ENCODE data around the gene GDA.

Gene GDA

DNA sequence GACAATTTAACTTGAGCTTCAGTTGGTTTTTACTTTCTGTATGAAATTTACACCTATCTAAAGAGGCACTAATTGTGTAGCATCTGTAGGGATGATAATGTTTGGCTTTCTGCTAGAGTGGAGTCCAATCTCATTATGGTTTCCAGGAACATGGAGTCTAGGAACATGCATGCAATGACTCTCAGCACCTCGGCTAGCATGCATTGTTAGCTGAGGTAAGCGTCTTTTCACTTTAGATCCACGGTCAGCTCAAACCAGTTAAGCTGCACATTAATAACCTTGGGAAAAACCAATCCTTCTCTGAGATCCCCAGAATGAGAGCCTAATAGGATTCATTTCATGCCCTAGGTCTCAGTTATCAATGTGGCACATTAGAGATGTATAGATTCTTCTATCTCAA is 7.8 kb upstream of the GDA start:
- TF ChIP-seq EGR1 (IDR thresholded peaks at IDR 0.05) (no peak), TEAD4 (IDR thresholded peaks at IDR 0.05) (no peak)
- TF ChIP-seq, protein P1, sequence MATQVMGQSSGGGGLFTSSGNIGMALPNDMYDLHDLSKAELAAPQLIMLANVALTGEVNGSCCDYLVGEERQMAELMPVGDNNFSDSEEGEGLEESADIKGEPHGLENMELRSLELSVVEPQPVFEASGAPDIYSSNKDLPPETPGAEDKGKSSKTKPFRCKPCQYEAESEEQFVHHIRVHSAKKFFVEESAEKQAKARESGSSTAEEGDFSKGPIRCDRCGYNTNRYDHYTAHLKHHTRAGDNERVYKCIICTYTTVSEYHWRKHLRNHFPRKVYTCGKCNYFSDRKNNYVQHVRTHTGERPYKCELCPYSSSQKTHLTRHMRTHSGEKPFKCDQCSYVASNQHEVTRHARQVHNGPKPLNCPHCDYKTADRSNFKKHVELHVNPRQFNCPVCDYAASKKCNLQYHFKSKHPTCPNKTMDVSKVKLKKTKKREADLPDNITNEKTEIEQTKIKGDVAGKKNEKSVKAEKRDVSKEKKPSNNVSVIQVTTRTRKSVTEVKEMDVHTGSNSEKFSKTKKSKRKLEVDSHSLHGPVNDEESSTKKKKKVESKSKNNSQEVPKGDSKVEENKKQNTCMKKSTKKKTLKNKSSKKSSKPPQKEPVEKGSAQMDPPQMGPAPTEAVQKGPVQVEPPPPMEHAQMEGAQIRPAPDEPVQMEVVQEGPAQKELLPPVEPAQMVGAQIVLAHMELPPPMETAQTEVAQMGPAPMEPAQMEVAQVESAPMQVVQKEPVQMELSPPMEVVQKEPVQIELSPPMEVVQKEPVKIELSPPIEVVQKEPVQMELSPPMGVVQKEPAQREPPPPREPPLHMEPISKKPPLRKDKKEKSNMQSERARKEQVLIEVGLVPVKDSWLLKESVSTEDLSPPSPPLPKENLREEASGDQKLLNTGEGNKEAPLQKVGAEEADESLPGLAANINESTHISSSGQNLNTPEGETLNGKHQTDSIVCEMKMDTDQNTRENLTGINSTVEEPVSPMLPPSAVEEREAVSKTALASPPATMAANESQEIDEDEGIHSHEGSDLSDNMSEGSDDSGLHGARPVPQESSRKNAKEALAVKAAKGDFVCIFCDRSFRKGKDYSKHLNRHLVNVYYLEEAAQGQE (IDR thresholded peaks at IDR 0.05; ENCODE audit: low read depth): peak; percentile 64

DNA sequence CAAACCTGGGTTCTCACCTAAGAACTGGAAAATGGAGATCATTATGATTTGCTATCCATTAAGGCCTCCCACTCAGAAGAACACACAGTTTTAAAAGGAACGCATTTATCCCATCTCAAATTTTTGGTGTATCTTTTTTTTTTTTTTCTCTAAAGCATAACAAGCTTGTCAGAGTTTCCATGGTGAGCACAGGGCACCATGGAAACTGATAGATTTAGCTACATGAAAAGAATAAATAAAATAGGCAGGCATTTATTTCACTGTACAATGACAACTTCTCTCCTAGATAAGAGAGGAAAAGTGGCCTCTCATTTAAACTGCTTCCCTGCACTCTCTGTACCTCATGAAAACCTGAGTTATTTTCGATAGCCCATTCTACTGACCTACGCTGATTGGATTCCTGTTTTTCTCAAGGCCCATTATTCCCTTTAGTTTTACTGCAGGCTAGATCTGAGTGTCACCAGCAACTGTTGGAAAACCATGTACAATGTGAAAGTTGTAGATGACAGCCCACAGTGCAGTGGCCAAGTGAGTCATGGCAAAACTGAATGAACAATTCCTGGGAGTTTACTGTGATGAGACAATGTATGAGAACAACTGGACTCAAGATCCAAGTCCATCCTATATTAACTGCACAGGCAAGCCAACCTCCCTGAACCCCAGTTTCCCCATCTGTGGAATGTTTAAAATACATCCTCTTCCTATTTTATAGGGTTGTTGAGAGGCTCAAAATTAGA is 4.3 kb upstream of the GDA start:
- no peak for TF ChIP-seq CEBPB (IDR thresholded peaks at IDR 0.05)
- no peak for TF ChIP-seq FOXM1 (IDR thresholded peaks at IDR 0.05; ENCODE audit: borderline replicate concordance, low read depth)
- no peak for TF ChIP-seq YY1 (IDR thresholded peaks at IDR 0.05; ENCODE audit: low read depth)
- TF ChIP-seq, protein P2, sequence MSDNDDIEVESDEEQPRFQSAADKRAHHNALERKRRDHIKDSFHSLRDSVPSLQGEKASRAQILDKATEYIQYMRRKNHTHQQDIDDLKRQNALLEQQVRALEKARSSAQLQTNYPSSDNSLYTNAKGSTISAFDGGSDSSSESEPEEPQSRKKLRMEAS (IDR thresholded peaks at IDR 0.05): no peak
- no peak for TF ChIP-seq EGR1 (IDR thresholded peaks at IDR 0.05)
- TF ChIP-seq, protein P1 (IDR thresholded peaks at IDR 0.05; ENCODE audit: low read depth): no peak
- no peak for TF ChIP-seq USF1 (IDR thresholded peaks at IDR 0.05)
- TF ChIP-seq EP300 (IDR thresholded peaks at IDR 0.05; ENCODE audit: borderline replicate concordance): no peak
- TF ChIP-seq NFIC (IDR thresholded peaks at IDR 0.05): no peak
- TF ChIP-seq TEAD4 (IDR thresholded peaks at IDR 0.05): no peak
- no peak for TF ChIP-seq RAD21 (IDR thresholded peaks at IDR 0.05; ENCODE audit: low read depth)
- no peak for TF ChIP-seq TCF12 (IDR thresholded peaks at IDR 0.05; ENCODE audit: low read depth)
- TF ChIP-seq TAF1 (IDR thresholded peaks at IDR 0.05; ENCODE audit: low read depth): no peak
- no peak for TF ChIP-seq CREB1 (IDR thresholded peaks at IDR 0.05; ENCODE audit: low read depth)

DNA sequence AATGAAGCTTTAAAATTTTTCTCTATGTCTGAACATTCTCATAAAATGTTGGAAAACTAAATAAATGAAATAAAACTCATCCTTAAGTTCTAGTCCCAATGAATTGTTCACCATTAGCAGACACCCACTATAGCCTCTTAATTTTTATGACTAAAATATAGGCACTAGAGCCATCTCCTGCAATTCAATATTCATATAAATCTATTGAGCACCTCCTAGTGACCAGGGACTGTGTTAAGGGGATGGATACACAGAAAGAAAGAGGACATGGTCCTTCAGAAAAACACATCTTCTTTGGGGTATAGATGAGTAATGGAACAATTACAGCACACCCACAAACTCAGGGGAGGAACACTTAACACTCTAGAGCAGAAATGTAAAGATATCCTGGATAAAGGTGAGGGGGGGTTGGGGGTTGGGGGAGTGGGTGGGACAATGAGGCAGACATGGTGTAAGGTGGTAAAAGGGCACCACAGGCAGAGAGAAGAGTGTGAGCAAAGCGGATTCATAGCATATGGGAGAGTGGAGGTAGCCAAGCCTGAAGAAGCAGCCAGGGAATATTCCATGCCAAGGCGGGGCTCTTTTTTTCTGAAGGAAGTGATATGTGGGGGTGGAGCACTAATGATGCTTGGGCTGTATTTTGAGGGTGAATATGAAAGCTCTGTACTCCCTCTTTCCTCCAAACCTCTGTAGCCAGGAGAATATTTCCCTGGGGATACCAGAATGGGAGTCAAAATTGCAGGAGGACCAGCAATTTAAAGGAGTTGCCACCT is 3.3 kb upstream of the GDA start:
- TF ChIP-seq RAD21 (IDR thresholded peaks at IDR 0.05; ENCODE audit: low read depth) (peak; percentile 44), TCF12 (IDR thresholded peaks at IDR 0.05; ENCODE audit: low read depth) (no peak)

DNA sequence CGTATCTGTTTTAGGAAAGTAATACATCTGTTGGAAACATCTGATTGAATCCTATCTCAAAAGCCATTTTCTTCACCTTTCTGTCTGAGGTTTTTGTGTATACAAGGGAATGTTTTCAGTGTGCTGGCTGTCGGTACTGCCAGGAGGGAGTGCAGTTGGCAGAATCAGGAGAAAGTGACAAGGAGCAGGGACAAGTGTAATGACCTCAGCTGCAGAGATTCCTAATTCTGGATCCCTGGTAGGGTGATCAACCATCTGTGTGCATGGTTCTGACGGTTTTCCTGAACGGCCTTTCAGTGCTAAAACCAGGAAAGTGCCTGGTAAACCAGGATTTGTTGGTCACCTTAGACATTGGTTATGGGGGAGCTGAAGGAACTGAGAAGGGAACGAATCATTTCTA is 1.6 kb upstream of the GDA start:
- no peak for TF ChIP-seq ZBTB7A (IDR thresholded peaks at IDR 0.05; ENCODE audit: low read depth)
- no peak for TF ChIP-seq RAD21 (IDR thresholded peaks at IDR 0.05; ENCODE audit: low read depth)
- TF ChIP-seq YY1 (IDR thresholded peaks at IDR 0.05; ENCODE audit: low read depth): no peak
- TF ChIP-seq NFIC (IDR thresholded peaks at IDR 0.05): no peak
- no peak for TF ChIP-seq TEAD4 (IDR thresholded peaks at IDR 0.05)
- TF ChIP-seq TCF12 (IDR thresholded peaks at IDR 0.05; ENCODE audit: low read depth): no peak
- TF ChIP-seq TAF1 (IDR thresholded peaks at IDR 0.05; ENCODE audit: low read depth): no peak

GRCh38 chr9:72150127-72150526 is 887 bp downstream of the GDA start:
- TF ChIP-seq TCF12 (IDR thresholded peaks at IDR 0.05; ENCODE audit: low read depth) (no peak), NFIC (IDR thresholded peaks at IDR 0.05) (no peak), CREB1 (IDR thresholded peaks at IDR 0.05; ENCODE audit: low read depth) (no peak), EGR1 (IDR thresholded peaks at IDR 0.05) (no peak), CEBPB (IDR thresholded peaks at IDR 0.05) (no peak), EP300 (IDR thresholded peaks at IDR 0.05; ENCODE audit: borderline replicate concordance) (no peak), ZBTB7A (IDR thresholded peaks at IDR 0.05; ENCODE audit: low read depth) (no peak)
- TF ChIP-seq, protein P1 (IDR thresholded peaks at IDR 0.05; ENCODE audit: low read depth): no peak
